ENCODE data around the gene CCDC120.

The CCDC120 gene

DNA sequence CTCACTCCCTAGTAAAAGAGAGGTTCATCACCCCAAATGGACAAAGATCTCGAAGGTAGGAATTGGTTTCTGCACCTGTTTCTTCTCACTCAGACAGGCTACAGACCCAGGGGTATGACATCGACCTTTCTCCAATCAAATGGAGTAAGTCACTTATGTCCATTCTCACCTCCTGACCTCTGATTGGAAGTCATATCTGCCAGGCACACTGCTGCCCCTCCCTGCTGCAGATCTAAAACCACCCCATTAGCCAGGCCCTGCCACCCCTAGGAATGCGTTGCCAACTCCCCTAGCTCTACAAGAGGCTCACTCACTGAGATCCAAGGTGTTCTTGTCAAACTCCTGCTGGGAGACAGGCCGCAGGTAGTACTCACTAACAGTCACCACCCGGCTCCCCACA, 57.9 kb downstream of the CCDC120 start:
- H4K20me1 ChIP-seq (ENCODE audit: insufficient read depth, low read length) = no peaks in the 10 kb centered on the region
- no peaks in the 10 kb centered on the region for H3K36me3 ChIP-seq (replicated peaks; ENCODE audit: insufficient read depth, low read length)
- no peaks in the 10 kb centered on the region for H3K27me3 ChIP-seq (replicated peaks; ENCODE audit: insufficient read depth, low read length)
- no peak overlapping the region for H3K9ac ChIP-seq (ENCODE audit: low read length)
- no peak overlapping the region for H2AFZ ChIP-seq (ENCODE audit: low read length)
- no peaks in the 10 kb centered on the region for H3K9me2 ChIP-seq (replicated peaks; ENCODE audit: insufficient read depth, low read length)
- no peak for DNase-seq
- no peak overlapping the region for H3K27ac ChIP-seq (ENCODE audit: low read length)
- no peak for TF ChIP-seq EZH2 (optimal IDR thresholded peaks at IDR 0.05; ENCODE audit: low read depth, low read length)
- no peaks in the 10 kb centered on the region for H3K9me3 ChIP-seq (replicated peaks; ENCODE audit: insufficient read depth, low read length)
- no peak overlapping the region for H3K4me3 ChIP-seq (ENCODE audit: low read length)
- H3K4me2 ChIP-seq (ENCODE audit: low read depth, low read length) = no peak overlapping the region
- peaks cover 3% of the 10 kb centered on the region; the same call in 1 of the 2 replicates for H3K79me2 ChIP-seq (ENCODE audit: low read length)
- H3F3A ChIP-seq (ENCODE audit: insufficient read depth, low read length) = no peaks in the 10 kb centered on the region
- no peaks in the 10 kb centered on the region for H3K4me1 ChIP-seq (ENCODE audit: low read length)

DNA sequence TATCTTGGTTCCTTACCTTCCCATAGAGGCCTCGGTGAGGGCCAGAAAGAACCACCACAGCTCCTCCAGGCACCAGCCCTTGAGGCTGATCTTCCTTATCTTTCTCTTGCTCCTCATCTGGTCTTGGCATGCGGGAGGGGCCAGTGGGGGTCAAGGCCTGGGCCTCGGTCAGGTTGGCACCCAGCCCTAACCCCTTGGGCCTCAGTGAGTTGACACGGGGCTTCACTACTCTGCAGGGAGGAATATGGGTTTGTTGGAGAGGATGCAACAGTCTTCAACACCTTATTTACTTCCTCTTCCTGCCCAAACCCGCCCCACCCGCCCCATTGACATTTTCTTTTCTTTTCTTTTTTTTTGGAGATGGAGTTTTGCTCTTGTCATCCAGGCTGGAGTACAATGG, 58.8 kb downstream of the CCDC120 start:
- H3K4me2 ChIP-seq (ENCODE audit: low read depth, low read length) = no peak overlapping the region
- no peak overlapping the region for H3K4me3 ChIP-seq (ENCODE audit: low read length)
- H3K9me2 ChIP-seq (replicated peaks; ENCODE audit: insufficient read depth, low read length) = no peaks in the 10 kb centered on the region
- H3K9me3 ChIP-seq (replicated peaks; ENCODE audit: insufficient read depth, low read length) = no peaks in the 10 kb centered on the region
- H4K20me1 ChIP-seq (ENCODE audit: insufficient read depth, low read length) = no peaks in the 10 kb centered on the region
- no peak overlapping the region for H3K9ac ChIP-seq (ENCODE audit: low read length)
- H3K36me3 ChIP-seq (replicated peaks; ENCODE audit: insufficient read depth, low read length) = no peaks in the 10 kb centered on the region
- H3K4me1 ChIP-seq (ENCODE audit: low read length) = no peaks in the 10 kb centered on the region
- no peak overlapping the region for H2AFZ ChIP-seq (ENCODE audit: low read length)
- no peaks in the 10 kb centered on the region for H3F3A ChIP-seq (ENCODE audit: insufficient read depth, low read length)
- H3K27ac ChIP-seq (ENCODE audit: low read length) = no peak overlapping the region
- TF ChIP-seq EZH2 (optimal IDR thresholded peaks at IDR 0.05; ENCODE audit: low read depth, low read length) = no peak
- no peak for TF ChIP-seq EZH2phosphoT487 (IDR thresholded peaks at IDR 0.05; ENCODE audit: low read length)
- TF ChIP-seq, protein P1, sequence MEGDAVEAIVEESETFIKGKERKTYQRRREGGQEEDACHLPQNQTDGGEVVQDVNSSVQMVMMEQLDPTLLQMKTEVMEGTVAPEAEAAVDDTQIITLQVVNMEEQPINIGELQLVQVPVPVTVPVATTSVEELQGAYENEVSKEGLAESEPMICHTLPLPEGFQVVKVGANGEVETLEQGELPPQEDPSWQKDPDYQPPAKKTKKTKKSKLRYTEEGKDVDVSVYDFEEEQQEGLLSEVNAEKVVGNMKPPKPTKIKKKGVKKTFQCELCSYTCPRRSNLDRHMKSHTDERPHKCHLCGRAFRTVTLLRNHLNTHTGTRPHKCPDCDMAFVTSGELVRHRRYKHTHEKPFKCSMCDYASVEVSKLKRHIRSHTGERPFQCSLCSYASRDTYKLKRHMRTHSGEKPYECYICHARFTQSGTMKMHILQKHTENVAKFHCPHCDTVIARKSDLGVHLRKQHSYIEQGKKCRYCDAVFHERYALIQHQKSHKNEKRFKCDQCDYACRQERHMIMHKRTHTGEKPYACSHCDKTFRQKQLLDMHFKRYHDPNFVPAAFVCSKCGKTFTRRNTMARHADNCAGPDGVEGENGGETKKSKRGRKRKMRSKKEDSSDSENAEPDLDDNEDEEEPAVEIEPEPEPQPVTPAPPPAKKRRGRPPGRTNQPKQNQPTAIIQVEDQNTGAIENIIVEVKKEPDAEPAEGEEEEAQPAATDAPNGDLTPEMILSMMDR (IDR thresholded peaks at IDR 0.05; ENCODE audit: low read length) = no peak
- no peak for DNase-seq
- H3K79me2 ChIP-seq (ENCODE audit: low read length) = peaks cover 12% of the 10 kb centered on the region
- no peaks in the 10 kb centered on the region for H3K27me3 ChIP-seq (replicated peaks; ENCODE audit: insufficient read depth, low read length)
